ENCODE results near the gene ALDOA.
"Not testable (repeated sequence)": the region's sequence is repeated elsewhere in the genome, so short reads cannot be mapped to it uniquely, and the experiment has no call there.

ALDOA gene

GRCh38 chr16:30065102-30065942, at the start of gene ALDOA:
Gene ALDOA, plus strand, starts transcription at chr16:30065760. Its CDS starts 1,138 bp downstream, at chr16:30066898.
- peak; percentile 96 for DNase-seq (ENCODE audit: low spot score)

GRCh38 chr16:30016555-30017276, 48.8 kb upstream of the ALDOA start:
- no peak for DNase-seq (ENCODE audit: low spot score)

DNA sequence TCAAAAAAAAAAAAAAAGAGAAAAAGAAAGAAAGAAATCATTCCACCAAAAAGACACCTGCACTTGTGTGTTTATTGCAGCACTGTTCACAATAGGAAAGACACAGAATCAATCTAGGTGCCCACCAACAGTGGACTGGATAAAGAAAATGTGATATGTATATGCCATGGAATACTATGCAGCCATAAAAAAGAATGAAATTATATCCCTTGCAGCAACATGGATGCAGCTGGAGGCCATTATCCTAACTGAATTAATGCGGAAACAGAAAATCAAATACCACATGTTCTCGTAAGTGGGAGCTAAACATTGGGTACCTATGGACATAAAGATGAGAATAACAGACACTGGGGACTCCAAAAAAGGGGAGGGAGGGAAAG, 48.3 kb upstream of the ALDOA start:
- no peak for DNase-seq (ENCODE audit: low spot score)

DNA sequence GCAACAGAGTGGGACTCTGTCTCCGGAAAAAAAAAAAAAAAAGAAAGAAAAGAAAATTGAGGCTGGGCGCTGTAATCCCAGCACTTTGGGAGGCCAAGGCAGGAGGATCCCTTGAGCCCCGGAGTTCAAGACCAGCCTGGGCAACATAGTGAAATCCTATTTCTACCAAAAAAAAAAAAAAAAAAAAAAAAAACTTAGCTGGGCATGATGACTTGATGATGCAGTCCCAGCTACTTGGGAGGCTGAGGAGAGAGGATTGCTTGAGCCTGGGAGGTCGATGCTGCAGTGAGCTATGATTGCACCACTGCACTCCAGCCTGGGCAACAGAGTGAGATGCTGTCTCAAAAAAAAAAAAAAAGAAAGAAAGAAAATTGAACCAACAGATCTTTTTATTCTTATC, 47.6 kb upstream of the ALDOA start:
- not testable (repeated sequence) for DNase-seq (ENCODE audit: low spot score)

- no peak for DNase-seq (ENCODE audit: low spot score)
These were observed 46.8 kb upstream of the ALDOA start for GRCh38 chr16:30018731-30019158.

DNA sequence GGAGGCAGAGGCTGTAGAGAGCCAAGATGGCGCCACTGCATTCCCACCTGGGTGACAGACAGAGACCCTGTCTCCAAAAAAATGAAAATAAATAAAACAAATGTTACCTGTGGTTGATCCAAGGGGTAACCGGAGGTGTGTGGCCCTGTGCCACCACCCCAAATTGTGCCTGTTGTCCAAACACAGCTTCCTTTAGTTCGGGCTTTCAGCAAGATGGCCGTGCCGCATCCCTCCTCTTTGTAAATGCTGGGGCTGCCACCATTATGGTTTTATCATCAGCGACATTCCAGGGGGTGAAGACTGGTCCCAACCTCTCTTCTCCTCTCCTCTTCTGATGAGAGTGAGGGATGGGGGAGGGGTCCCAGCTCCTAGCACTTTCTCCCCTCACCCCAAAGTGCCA, 42.7 kb upstream of the ALDOA start, which contains the start of gene C16orf92:
Gene C16orf92 (plus strand): TSS at position 312 of the 400 bp plus-strand sequence. CDS start 143 bp downstream, outside the sequence.
- DNase-seq (ENCODE audit: low spot score) = no peak

- DNase-seq (ENCODE audit: low spot score) = no peak
These were observed 42.0 kb upstream of the ALDOA start for GRCh38 chr16:30023586-30023985.

DNA sequence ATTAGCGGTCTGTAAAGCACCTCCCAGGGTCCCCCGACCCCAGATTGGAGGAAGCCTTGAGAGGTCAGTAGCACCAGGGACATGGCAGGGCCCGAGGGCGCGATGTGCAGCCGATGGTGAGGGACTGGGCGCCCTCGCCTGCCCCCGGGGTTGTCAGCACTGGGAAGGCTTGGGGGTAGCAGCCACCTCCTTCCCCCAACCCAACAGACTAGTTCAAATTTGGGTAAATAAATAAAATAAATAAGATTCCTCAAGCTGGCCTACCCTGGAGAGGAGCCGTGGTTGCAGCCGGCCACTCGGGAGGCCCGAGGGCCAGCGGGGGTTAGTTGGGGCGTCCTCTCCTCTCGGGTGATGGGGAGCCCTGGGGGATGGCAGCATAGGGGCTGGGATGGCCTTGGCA, 41.1 kb upstream of the ALDOA start:
- DNase-seq (ENCODE audit: low spot score) = no peak

- no peak for DNase-seq (ENCODE audit: low spot score)
These were observed 40.4 kb upstream of the ALDOA start for GRCh38 chr16:30025156-30025555.

DNA sequence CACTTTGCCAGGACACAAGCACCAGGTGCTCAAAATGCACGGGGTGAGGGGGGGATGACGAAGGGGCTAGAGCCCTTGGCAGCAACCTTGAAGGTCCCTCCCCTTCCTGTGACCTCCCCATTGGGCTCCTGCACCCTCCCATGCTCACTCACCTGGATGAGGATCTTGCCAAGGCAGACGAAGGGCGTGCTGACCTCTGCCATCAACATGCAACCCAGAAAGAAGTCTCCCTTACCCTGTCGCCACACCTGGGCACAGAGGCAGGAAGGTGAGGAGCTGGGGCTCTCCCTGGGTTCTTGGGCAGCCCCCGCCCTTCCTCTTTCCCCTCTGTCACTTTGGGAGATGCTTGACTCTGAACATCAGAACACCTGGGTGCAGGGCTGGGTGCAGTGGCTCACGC, 40.0 kb upstream of the ALDOA start:
- DNase-seq (ENCODE audit: low spot score) = no peak

DNA sequence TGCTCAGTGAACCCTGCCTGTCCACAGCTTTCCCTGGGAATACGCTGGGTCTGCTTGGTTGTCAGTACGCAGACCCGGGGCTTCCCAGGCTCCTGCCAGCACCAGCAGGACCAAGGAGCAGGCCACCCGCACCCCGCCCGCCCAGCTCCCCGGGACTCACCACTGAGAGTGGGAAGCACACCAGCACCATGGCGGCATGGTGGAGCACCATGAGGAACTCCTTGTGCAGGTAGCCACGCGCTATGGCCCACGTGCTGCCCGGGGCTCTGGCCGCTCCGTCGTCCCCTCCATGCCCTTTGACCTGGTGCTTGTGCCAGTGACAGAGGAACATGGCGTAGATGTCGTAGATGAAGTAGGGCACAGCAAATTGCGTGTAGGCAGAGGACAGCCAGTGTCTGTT, 39.1 kb upstream of the ALDOA start:
- no peak for DNase-seq (ENCODE audit: low spot score)

DNA sequence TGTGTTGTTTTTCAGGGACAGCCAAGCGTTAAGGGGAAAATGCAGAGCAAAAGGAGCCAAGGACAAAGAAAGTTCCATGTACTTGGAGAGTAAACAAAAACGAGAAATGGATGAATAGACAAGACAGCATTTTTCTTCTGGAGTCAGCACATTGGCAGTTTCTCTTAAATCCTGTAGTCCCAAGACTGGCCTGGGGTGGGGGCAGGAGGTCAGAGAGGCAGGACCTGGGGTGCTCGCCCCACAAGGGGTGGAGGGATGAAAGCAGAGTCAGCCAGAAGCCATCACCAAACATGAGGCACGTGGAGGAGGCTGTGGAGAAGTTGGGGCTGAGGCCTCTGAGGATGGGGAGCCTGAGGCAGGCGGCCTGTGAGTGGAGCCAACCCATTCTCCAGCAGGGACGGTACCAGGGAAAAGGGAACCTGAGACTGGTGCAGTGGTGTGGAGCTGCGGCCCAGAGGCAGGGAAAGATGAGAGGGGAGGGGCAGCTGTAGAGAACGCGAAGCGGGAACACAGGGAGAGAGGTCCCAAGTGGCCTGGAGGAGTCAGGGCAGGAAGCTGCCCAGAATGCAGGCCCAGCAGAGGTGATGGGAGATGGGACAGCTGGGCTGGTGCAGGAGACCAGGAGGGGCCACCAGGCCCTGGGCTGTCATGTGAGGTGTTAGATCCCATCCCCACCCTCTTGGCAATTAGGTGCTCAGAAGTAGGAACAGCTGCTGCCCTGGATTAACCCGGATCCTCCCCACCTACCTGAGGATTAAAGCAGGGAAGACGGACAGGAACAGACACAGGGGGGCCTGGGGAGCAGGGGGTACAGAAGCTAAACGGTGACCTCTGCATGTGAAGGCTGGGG, 37.7 kb upstream of the ALDOA start:
- DNase-seq (ENCODE audit: low spot score) = no peak

GRCh38 chr16:30028438-30029076, 37.0 kb upstream of the ALDOA start:
- no peak for DNase-seq (ENCODE audit: low spot score)

DNA sequence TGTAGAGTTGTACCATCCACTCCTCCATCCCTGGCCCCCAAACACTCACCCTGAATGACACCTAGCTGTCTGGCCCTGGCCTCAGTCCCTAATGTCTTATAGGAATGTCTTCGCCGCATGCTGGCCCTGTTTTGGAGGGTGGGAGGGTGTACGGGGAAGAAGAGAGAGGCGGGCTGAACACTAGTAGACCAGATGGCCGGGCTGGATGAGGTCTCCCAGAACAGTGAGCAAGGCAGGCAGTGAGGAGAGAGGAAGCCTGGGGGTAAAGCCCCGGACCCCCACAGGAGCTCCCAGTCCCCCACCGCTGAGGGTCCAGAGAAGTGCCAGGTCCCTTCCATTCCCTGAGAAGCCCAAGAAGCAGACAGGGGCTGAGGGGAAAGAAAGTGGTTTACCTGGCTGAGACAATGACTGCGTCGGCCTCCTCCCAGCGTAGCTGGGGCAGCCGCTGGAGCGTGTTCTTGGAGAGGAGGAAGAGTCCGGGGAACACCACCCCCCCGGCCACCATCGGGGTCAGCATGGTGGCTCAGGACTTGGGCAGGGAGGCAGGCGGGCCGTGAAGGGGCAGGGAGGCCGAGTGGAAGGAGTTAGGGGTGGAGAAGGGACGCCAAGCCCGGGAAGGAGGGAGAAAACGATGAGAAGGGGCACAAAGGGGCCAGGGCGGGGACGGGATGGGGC, 35.4 kb upstream of the ALDOA start:
- no peak for DNase-seq (ENCODE audit: low spot score)

GRCh38 chr16:30030841-30031413, 34.6 kb upstream of the ALDOA start, which contains the start of gene TLCD3B:
Gene TLCD3B, minus strand, starts transcription at chr16:30031271. Its CDS starts 744 bp downstream, at chr16:30030527.
- DNase-seq (ENCODE audit: low spot score) = no peak

DNA sequence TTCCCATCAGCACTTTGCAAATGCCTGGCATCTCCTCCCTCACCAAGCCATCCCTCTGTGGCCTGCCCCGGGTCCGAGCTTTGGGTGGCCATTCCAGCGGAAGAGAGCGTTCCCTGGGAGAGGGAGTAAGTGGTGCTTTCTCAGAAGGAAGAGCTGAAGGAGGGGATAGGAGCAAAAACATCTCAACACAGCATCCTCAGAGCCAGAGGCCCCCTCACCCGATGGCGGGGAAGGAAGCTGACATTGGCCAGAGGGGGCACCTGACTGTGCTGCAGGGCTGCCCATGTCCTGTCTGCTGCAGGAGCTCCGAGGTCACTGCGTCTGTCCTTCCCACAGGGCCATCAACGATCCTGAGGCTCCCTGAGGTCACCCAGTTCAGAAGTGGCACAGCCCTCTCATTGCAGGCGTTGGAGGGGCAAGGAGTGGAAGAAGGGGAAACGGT, 34.1 kb upstream of the ALDOA start:
- DNase-seq (ENCODE audit: low spot score) = no peak

DNA sequence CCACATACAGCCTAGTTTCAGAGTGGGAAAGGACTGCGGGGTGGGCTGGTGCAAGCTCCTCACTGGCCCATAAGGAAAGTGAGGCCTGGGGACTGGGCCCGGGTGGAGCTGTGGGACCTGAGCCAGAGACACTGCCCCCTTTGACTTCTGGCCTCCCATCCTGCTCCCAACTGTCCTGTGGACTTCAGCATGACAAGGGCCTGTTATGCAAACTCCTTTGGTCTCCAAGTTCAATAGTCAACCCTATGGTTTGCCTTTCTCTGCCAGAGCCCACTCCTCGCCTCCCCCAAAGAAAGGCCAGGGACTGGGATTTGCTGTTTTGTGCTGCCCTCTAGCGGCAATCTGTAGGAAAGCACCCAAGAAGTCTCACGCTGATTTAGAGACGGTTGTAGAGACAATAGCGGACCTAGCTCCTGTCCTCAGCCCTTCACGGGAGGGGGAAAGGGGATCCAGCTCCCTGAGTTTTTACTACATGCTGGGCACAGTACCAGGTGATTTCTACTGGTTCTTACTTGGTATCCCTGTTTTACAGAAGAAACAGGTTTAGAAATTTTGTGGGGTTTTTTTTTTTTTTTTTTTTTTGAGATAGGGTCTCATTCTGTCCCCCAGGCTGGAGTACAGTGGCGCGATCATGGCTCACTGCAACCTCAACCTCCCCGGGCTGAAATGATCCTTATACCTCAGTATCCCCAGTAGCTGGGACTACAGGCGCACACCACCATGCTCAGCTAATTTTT, 33.3 kb upstream of the ALDOA start:
- DNase-seq (ENCODE audit: low spot score) = peak; percentile 74

GRCh38 chr16:30033270-30033669, 32.3 kb upstream of the ALDOA start:
- DNase-seq (ENCODE audit: low spot score) = no peak

GRCh38 chr16:30040221-30040620, 25.3 kb upstream of the ALDOA start:
- no peak for DNase-seq (ENCODE audit: low spot score)

- DNase-seq (ENCODE audit: low spot score) = not testable (repeated sequence)
These were observed 24.9 kb upstream of the ALDOA start for GRCh38 chr16:30040690-30041089.
